WTC11 (cell line): ENCODE results near the gene CLEC18A. TPM values are rescaled to one million over a fixed set of nuclear protein-coding genes. Genes with fewer than 3 reads are reported as not detected.

Source experiments
- ATAC-seq: fragments of 200-7000 bp; cut with Tn5 transposase; 2 replicates; pipeline ENCODE4 v1.10.0; 2021; ENCODE audit warnings: mild to moderate bottlenecking, moderate library complexity
- CTCF ChIA-PET: fragments of 300-600 bp; sonication (Branson Sonifier 250); formaldehyde crosslinking; loops from one replicate; lab custom pipeline; 2021; ENCODE audit warnings: antibody characterized with exemption; lab: Charles Lee
- POLR2A ChIA-PET: fragments of 350-600 bp; sonication (Branson Sonifier 250); formaldehyde crosslinking; loops from one replicate; lab custom pipeline; 2021; ENCODE audit warnings: antibody characterized with exemption; lab: Charles Lee
- DNase-seq: peaks from one replicate; pipeline ENCODE4 v3.0.0; 2021; ENCODE audit warnings: low spot score
- H3K27ac Mint-ChIP-seq: 2 replicates; pipeline ENCODE4 v1.8.0; 2021; ENCODE audit warnings: mixed read lengths
- H3K27me3 Mint-ChIP-seq: 2 replicates; pipeline ENCODE4 v1.8.0; 2021; ENCODE audit warnings: low read depth, mild to moderate bottlenecking, moderate library complexity, mixed read lengths
- H3K36me3 Mint-ChIP-seq: 2 replicates; pipeline ENCODE4 v1.8.0; 2021; ENCODE audit warnings: mixed read lengths
- H3K4me1 Mint-ChIP-seq: 2 replicates; pipeline ENCODE4 v1.8.0; 2022; ENCODE audit warnings: mixed read lengths
- H3K4me3 Mint-ChIP-seq: 2 replicates; pipeline ENCODE4 v1.8.0; 2021; ENCODE audit warnings: mild to moderate bottlenecking, moderate library complexity, mixed read lengths
- H3K9me3 Mint-ChIP-seq: 2 replicates; pipeline ENCODE4 v1.8.0; 2021; ENCODE audit warnings: mixed read lengths
- E2F4 ChIP-seq: sonication (generic); formaldehyde crosslinking; IDR thresholded peaks from 2 replicates; pipeline ENCODE4 v1.8.1; 2022; ENCODE audit warnings: low read depth, mild to moderate bottlenecking, moderate library complexity, missing genetic modification reagents, borderline replicate concordance
- ELF4 ChIP-seq: sonication (generic); formaldehyde crosslinking; IDR thresholded peaks from 2 replicates; pipeline ENCODE4 v1.8.1; 2022; ENCODE audit warnings: low read depth, mild to moderate bottlenecking, moderate library complexity, missing genetic modification reagents
- ERG ChIP-seq: fragments of 250-450 bp; sonication (Bioruptor Pico); IDR thresholded peaks from 2 replicates; pipeline ENCODE4 v1.8.0; 2021; ENCODE audit warnings: mild to moderate bottlenecking
- ESRRA ChIP-seq: sonication (generic); formaldehyde crosslinking; IDR thresholded peaks from 2 replicates; pipeline ENCODE4 v1.8.1; 2022; ENCODE audit warnings: mild to moderate bottlenecking, missing genetic modification reagents, borderline replicate concordance
- GTF2I ChIP-seq: fragments of 250-450 bp; sonication (Bioruptor Pico); conservative IDR thresholded peaks from 2 replicates; pipeline ENCODE4 v1.4.0; 2021; ENCODE audit warnings: mild to moderate bottlenecking
- IRF2 ChIP-seq: sonication (generic); formaldehyde crosslinking; IDR thresholded peaks from 2 replicates; pipeline ENCODE4 v1.8.0; 2022; ENCODE audit warnings: low read depth, missing genetic modification reagents, borderline replicate concordance
- NFYB ChIP-seq: sonication (generic); formaldehyde crosslinking; conservative IDR thresholded peaks from 2 replicates; pipeline ENCODE4 v1.8.0; 2022; ENCODE audit warnings: low read depth, missing genetic modification reagents
- NR2C2 ChIP-seq: sonication (generic); formaldehyde crosslinking; IDR thresholded peaks from 2 replicates; pipeline ENCODE4 v1.8.0; 2022; ENCODE audit warnings: mild to moderate bottlenecking, missing genetic modification reagents
- RORB ChIP-seq: fragments of 250-450 bp; sonication (Bioruptor Pico); IDR thresholded peaks from 2 replicates; pipeline ENCODE4 v1.9.0; 2021; ENCODE audit warnings: mild to moderate bottlenecking
- SOX15 ChIP-seq: fragments of 250-450 bp; sonication (Bioruptor Pico); IDR thresholded peaks from 2 replicates; pipeline ENCODE4 v1.9.0; 2021; ENCODE audit warnings: mild to moderate bottlenecking
- TP53 ChIP-seq: sonication (generic); formaldehyde crosslinking; IDR thresholded peaks from 2 replicates; pipeline ENCODE4 v1.8.1; 2023; ENCODE audit warnings: mild to moderate bottlenecking, missing genetic modification reagents
- ZNF121 ChIP-seq: sonication (generic); formaldehyde crosslinking; IDR thresholded peaks from 2 replicates; pipeline ENCODE4 v1.8.0; 2023; ENCODE audit warnings: missing genetic modification reagents
- ZNF317 ChIP-seq: sonication (generic); formaldehyde crosslinking; IDR thresholded peaks from 2 replicates; pipeline ENCODE4 v1.8.1; 2023; ENCODE audit warnings: low read depth, mild to moderate bottlenecking, moderate library complexity, missing genetic modification reagents, borderline replicate concordance
- ZNF512 ChIP-seq: sonication (generic); formaldehyde crosslinking; IDR thresholded peaks from 2 replicates; pipeline ENCODE4 v1.8.1; 2022; ENCODE audit warnings: missing genetic modification reagents, borderline replicate concordance
- ZNF671 ChIP-seq: fragments of 250-450 bp; sonication (Bioruptor Pico); IDR thresholded peaks from 2 replicates; pipeline ENCODE4 v1.8.0; 2021; ENCODE audit warnings: mild to moderate bottlenecking
- total RNA-seq: library from RNA; stranded (reverse); gene quantifications from 3 replicates; pipeline ENCODE4 v1.2.3, GENCODE V29; 2021
- TF ChIP-seq, protein P1 (sequence below): sonication (generic); formaldehyde crosslinking; IDR thresholded peaks from 2 replicates; pipeline ENCODE4 v1.8.1; 2023; ENCODE audit warnings: mild to moderate bottlenecking, moderate library complexity, missing genetic modification reagents
- TF ChIP-seq, protein P2 (sequence below): sonication (generic); formaldehyde crosslinking; conservative IDR thresholded peaks from 2 replicates; pipeline ENCODE4 v1.8.1; 2023; ENCODE audit warnings: mild to moderate bottlenecking, low read depth, missing genetic modification reagents, moderate library complexity
- TF ChIP-seq, protein P3 (sequence below): sonication (generic); formaldehyde crosslinking; IDR thresholded peaks from 2 replicates; pipeline ENCODE4 v1.8.1; 2023; ENCODE audit warnings: mild to moderate bottlenecking, missing genetic modification reagents
- TF ChIP-seq, protein P4 (sequence below): sonication (generic); formaldehyde crosslinking; IDR thresholded peaks from 2 replicates; pipeline ENCODE4 v1.8.0; 2022; ENCODE audit warnings: mild to moderate bottlenecking, missing genetic modification reagents

The CLEC18A gene
- total RNA-seq, 1 experiment from 2014 or later: 0.26 TPM

- no peak for DNase-seq
- no peaks in the 10 kb centered on the region for H3K9me3 Mint-ChIP-seq
- ChIA-PET POLR2A (no interaction called here), CTCF (interaction anchor here (0.6 to 1.4 kb wide), 6 partner anchors 13 to 541 kb away, joined by 3 to 5 read pairs (median 3); no protein-coding TSS in a partner anchor)
- H3K4me1 Mint-ChIP-seq: peaks cover 6% of the 10 kb centered on the region; the same call in 1 of the 2 replicates
- H3K27me3 Mint-ChIP-seq: no peaks in the 10 kb centered on the region
- no peak for ATAC-seq
- H3K27ac Mint-ChIP-seq: no peak overlapping the region
- TF ChIP-seq NR2C2 (CRISPR knock-in tag) (no peak), ZNF512 (CRISPR knock-in tag) (no peak), GTF2I (CRISPR knock-in tag) (no peak)
- TF ChIP-seq, protein P1, sequence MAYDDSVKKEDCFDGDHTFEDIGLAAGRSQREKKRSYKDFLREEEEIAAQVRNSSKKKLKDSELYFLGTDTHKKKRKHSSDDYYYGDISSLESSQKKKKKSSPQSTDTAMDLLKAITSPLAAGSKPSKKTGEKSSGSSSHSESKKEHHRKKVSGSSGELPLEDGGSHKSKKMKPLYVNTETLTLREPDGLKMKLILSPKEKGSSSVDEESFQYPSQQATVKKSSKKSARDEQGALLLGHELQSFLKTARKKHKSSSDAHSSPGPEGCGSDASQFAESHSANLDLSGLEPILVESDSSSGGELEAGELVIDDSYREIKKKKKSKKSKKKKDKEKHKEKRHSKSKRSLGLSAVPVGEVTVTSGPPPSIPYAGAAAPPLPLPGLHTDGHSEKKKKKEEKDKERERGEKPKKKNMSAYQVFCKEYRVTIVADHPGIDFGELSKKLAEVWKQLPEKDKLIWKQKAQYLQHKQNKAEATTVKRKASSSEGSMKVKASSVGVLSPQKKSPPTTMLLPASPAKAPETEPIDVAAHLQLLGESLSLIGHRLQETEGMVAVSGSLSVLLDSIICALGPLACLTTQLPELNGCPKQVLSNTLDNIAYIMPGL (CRISPR knock-in tag): no peak
- TF ChIP-seq, protein P2, sequence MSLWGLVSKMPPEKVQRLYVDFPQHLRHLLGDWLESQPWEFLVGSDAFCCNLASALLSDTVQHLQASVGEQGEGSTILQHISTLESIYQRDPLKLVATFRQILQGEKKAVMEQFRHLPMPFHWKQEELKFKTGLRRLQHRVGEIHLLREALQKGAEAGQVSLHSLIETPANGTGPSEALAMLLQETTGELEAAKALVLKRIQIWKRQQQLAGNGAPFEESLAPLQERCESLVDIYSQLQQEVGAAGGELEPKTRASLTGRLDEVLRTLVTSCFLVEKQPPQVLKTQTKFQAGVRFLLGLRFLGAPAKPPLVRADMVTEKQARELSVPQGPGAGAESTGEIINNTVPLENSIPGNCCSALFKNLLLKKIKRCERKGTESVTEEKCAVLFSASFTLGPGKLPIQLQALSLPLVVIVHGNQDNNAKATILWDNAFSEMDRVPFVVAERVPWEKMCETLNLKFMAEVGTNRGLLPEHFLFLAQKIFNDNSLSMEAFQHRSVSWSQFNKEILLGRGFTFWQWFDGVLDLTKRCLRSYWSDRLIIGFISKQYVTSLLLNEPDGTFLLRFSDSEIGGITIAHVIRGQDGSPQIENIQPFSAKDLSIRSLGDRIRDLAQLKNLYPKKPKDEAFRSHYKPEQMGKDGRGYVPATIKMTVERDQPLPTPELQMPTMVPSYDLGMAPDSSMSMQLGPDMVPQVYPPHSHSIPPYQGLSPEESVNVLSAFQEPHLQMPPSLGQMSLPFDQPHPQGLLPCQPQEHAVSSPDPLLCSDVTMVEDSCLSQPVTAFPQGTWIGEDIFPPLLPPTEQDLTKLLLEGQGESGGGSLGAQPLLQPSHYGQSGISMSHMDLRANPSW: no peak
- H3K36me3 Mint-ChIP-seq: peaks cover 28% of the 10 kb centered on the region
- H3K4me3 Mint-ChIP-seq: no peak overlapping the region
Observed at GRCh38 chr16:69936751-69937211, 14.4 kb upstream of the CLEC18A start.

DNA sequence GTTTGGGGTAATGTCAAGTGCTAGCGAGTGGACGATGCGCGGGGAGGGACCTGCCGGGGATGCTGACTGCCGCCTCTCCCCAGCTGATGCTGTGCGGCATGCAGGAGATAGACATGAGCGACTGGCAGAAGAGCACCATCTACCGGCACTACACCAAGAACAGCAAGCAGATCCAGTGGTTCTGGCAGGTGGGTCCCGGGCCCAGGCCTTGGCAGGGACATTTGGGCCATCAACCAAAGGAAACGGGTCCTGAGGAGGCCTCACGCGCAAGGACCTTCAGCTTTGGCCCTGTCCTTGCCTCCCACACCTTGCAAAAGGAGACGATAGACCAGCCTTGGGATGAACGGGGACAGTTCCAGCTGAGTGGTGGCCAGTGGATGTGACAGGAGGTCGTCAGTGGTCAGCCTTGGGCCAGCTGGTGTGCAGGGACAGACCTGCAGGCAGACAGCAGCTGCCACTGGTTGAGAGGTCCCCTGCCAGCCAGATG lies 13.6 kb upstream of the CLEC18A start:
- peaks cover 28% of the 10 kb centered on the region for H3K36me3 Mint-ChIP-seq
- DNase-seq (peak; percentile 34), ATAC-seq (peak; percentile 68)
- peaks cover 6% of the 10 kb centered on the region; the same call in 1 of the 2 replicates for H3K4me1 Mint-ChIP-seq
- TF ChIP-seq TP53 (CRISPR knock-in tag): no peak
- TF ChIP-seq ELF4 (CRISPR knock-in tag): no peak
- TF ChIP-seq, protein P3, sequence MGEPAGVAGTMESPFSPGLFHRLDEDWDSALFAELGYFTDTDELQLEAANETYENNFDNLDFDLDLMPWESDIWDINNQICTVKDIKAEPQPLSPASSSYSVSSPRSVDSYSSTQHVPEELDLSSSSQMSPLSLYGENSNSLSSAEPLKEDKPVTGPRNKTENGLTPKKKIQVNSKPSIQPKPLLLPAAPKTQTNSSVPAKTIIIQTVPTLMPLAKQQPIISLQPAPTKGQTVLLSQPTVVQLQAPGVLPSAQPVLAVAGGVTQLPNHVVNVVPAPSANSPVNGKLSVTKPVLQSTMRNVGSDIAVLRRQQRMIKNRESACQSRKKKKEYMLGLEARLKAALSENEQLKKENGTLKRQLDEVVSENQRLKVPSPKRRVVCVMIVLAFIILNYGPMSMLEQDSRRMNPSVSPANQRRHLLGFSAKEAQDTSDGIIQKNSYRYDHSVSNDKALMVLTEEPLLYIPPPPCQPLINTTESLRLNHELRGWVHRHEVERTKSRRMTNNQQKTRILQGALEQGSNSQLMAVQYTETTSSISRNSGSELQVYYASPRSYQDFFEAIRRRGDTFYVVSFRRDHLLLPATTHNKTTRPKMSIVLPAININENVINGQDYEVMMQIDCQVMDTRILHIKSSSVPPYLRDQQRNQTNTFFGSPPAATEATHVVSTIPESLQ (CRISPR knock-in tag): no peak
- TF ChIP-seq ZNF671: no peak
- no peak for TF ChIP-seq ESRRA (CRISPR knock-in tag)
- no peak for TF ChIP-seq ZNF121
- TF ChIP-seq E2F4 (CRISPR knock-in tag): no peak
- TF ChIP-seq ERG: no peak
- TF ChIP-seq NFYB (CRISPR knock-in tag): no peak
- TF ChIP-seq IRF2 (CRISPR knock-in tag): no peak
- TF ChIP-seq ZNF317 (CRISPR knock-in tag): no peak
- no peak for TF ChIP-seq SOX15
- TF ChIP-seq RORB (CRISPR knock-in tag): no peak
- TF ChIP-seq, protein P4, sequence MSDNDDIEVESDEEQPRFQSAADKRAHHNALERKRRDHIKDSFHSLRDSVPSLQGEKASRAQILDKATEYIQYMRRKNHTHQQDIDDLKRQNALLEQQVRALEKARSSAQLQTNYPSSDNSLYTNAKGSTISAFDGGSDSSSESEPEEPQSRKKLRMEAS (CRISPR knock-in tag): no peak
- no peaks in the 10 kb centered on the region for H3K9me3 Mint-ChIP-seq
- H3K27me3 Mint-ChIP-seq: no peaks in the 10 kb centered on the region
- no peak overlapping the region for H3K4me3 Mint-ChIP-seq
- H3K27ac Mint-ChIP-seq: no peak overlapping the region
- POLR2A ChIA-PET: no interaction called here
- CTCF ChIA-PET: interaction anchor here (0.8 to 1.4 kb wide), 5 partner anchors 14 to 541 kb away, joined by 3 to 5 read pairs (median 3); no protein-coding TSS in a partner anchor
